H1 (cell line): ENCODE results near the gene LCN9. TPM values are rescaled to one million over a fixed set of nuclear protein-coding genes. Genes with fewer than 3 reads are reported as not detected.
A peak's percentile ranks its signal among the peaks of the same experiment; 100 is the strongest.

Experiments
- CTCF ChIA-PET: fragments of 300-600 bp; sonication (Branson Sonifier 250); formaldehyde crosslinking; loops from one replicate; lab custom pipeline; 2021; ENCODE audit not compliant: partially characterized antibody; lab: Charles Lee
- POLR2A ChIA-PET: fragments of 300-600 bp; sonication (Branson Sonifier 250); formaldehyde crosslinking; loops from one replicate; lab custom pipeline; 2021; ENCODE audit warnings: inconsistent platforms; ENCODE audit not compliant: partially characterized antibody; lab: Charles Lee
- DNase-seq, 2 experiments: peaks; one replicate each; pipeline versions ENCODE4 v3.0.0 to v3.0.0-alpha.2; 2010 to 2022; ENCODE audit warnings: low spot score in 2 of 2, low read depth in 1 of 2, mixed read lengths in 1 of 2
- FAIRE-seq: peaks from 2 replicates; lab custom pipeline; 2011; peaks lifted over from hg19 to GRCh38; lab: Jason Lieb, UNC
- H2AFZ ChIP-seq: 2 replicates; pipeline ENCODE4 v1.8.1; 2012; ENCODE audit warnings: low read length, inconsistent platforms
- H2AK5ac ChIP-seq: 2 replicates; pipeline ENCODE4 v1.6.1; 2013; ENCODE audit warnings: low read depth, low read length
- H2BK120ac ChIP-seq: replicated peaks from 2 replicates; pipeline ENCODE3; 2013; ENCODE audit warnings: low read depth, low read length, inconsistent platforms
- H2BK12ac ChIP-seq: 2 replicates; pipeline ENCODE4 v1.6.1; 2013; ENCODE audit warnings: low read depth, low read length
- H2BK15ac ChIP-seq: 2 replicates; pipeline ENCODE4 v1.6.1; 2013; ENCODE audit warnings: low read length
- H2BK20ac ChIP-seq: 2 replicates; pipeline ENCODE4 v1.6.1; 2013; ENCODE audit warnings: low read length
- H2BK5ac ChIP-seq: 2 replicates; pipeline ENCODE4 v1.6.1; 2013; ENCODE audit warnings: low read depth, low read length
- H3K14ac ChIP-seq: 2 replicates; pipeline ENCODE4 v1.6.1; 2013; ENCODE audit warnings: inconsistent platforms; ENCODE audit not compliant: insufficient read length
- H3K18ac ChIP-seq: 2 replicates; pipeline ENCODE4 v1.6.1; 2013; ENCODE audit warnings: low read length; ENCODE audit errors: extremely low read depth
- H3K23ac ChIP-seq: 2 replicates; pipeline ENCODE4 v1.6.1; 2013; ENCODE audit warnings: inconsistent platforms; ENCODE audit not compliant: insufficient read length
- H3K23me2 ChIP-seq: 2 replicates; pipeline ENCODE4 v1.6.1; 2013; ENCODE audit warnings: low read depth, low read length
- H3K27ac ChIP-seq: 2 replicates; pipeline ENCODE4 v1.6.1; 2011; ENCODE audit warnings: low read depth, low read length, inconsistent platforms
- H3K27me3 ChIP-seq, 4 experiments: replicated peaks in 1 of 4; 1 replicate in 1 of 4; 2 replicates in 3 of 4; pipeline versions ENCODE4 v1.6.1 to v1.8.1; 2011 to 2013; ENCODE audit warnings: low read length in 3 of 4, mild to moderate bottlenecking in 3 of 4, inconsistent platforms in 2 of 4, mixed read lengths in 2 of 4, moderate library complexity in 1 of 4; ENCODE audit not compliant: control insufficient read depth in 3 of 4, insufficient read depth in 3 of 4; ENCODE audit errors: extremely low read depth in 1 of 4
- H3K36me3 ChIP-seq, 4 experiments: 2 replicates each; pipeline versions ENCODE4 v1.6.1 to v1.8.1; 2011 to 2013; ENCODE audit warnings: mild to moderate bottlenecking in 4 of 4, low read length in 3 of 4, moderate library complexity in 2 of 4, control low read depth in 1 of 4, inconsistent platforms in 1 of 4; ENCODE audit not compliant: insufficient read depth in 4 of 4, control insufficient read depth in 2 of 4
- H3K4ac ChIP-seq: replicated peaks from 2 replicates; pipeline ENCODE3; 2013; ENCODE audit warnings: low read length, low read depth, mixed read lengths, inconsistent platforms; ENCODE audit not compliant: insufficient read length
- H3K4me1 ChIP-seq, 4 experiments: replicated peaks in 1 of 4; 1 replicate in 1 of 4; 2 replicates in 3 of 4; pipeline versions ENCODE4 v1.6.1 to v1.8.1; 2011 to 2013; ENCODE audit warnings: low read length in 3 of 4, inconsistent platforms in 2 of 4, mixed read lengths in 1 of 4; ENCODE audit not compliant: insufficient read depth in 4 of 4, control insufficient read depth in 3 of 4
- H3K4me2 ChIP-seq, 2 experiments: 2 replicates each; pipeline versions ENCODE4 v1.6.1 to v1.8.1; 2011 to 2013; ENCODE audit warnings: low read depth in 2 of 2, low read length in 2 of 2, control low read depth in 1 of 2, inconsistent platforms in 1 of 2, mild to moderate bottlenecking in 1 of 2; ENCODE audit not compliant: insufficient read depth in 1 of 2
- H3K4me3 ChIP-seq, 4 experiments: fragments of 200-600, 300-600 bp in 1 of 4; sonication (generic), shearing (Covaris generic), sonication (Bioruptor Twin) in 1 of 4; 2 replicates each; pipeline versions ENCODE4 v1.5.1 to v1.8.1; 2011 to 2016; ENCODE audit warnings: low read length in 4 of 4, low read depth in 3 of 4, control low read depth in 2 of 4, inconsistent platforms in 2 of 4, mild to moderate bottlenecking in 2 of 4, mixed read lengths in 1 of 4, moderate library complexity in 1 of 4; ENCODE audit not compliant: insufficient read depth in 2 of 4; ENCODE audit errors: extremely low read depth in 1 of 4
- H3K56ac ChIP-seq: replicated peaks from 2 replicates; pipeline ENCODE3; 2013; ENCODE audit warnings: low read depth, mild to moderate bottlenecking, mixed read lengths, low read length, inconsistent platforms; ENCODE audit not compliant: insufficient read length
- H3K79me1 ChIP-seq: 2 replicates; pipeline ENCODE4 v1.6.1; 2013; ENCODE audit warnings: low read depth, low read length, control low read depth
- H3K79me2 ChIP-seq, 2 experiments: 2 replicates each; pipeline versions ENCODE4 v1.6.1 to v1.8.1; 2012 to 2013; ENCODE audit warnings: low read length in 2 of 2, mild to moderate bottlenecking in 2 of 2, inconsistent platforms in 1 of 2; ENCODE audit not compliant: insufficient read depth in 2 of 2, control insufficient read depth in 1 of 2
- H3K9ac ChIP-seq, 4 experiments: replicated peaks in 1 of 4; 1 replicate in 1 of 4; 2 replicates in 3 of 4; pipeline versions ENCODE4 v1.6.1 to v1.8.1; 2011 to 2013; ENCODE audit warnings: low read depth in 3 of 4, low read length in 3 of 4, control low read depth in 2 of 4, mild to moderate bottlenecking in 2 of 4, moderate library complexity in 2 of 4, inconsistent platforms in 1 of 4; ENCODE audit errors: extremely low read depth in 1 of 4
- H3K9me3 ChIP-seq, 2 experiments: 2 replicates each; pipeline versions ENCODE4 v1.6.1 to v1.8.1; 2012 to 2013; ENCODE audit warnings: mild to moderate bottlenecking in 2 of 2, moderate library complexity in 2 of 2, control low read depth in 1 of 2, inconsistent platforms in 1 of 2, low read depth in 1 of 2, low read length in 1 of 2, mixed read lengths in 1 of 2; ENCODE audit not compliant: insufficient read depth in 2 of 2
- H4K20me1 ChIP-seq, 2 experiments: replicated peaks in 1 of 2; 2 replicates each; pipeline versions ENCODE3 to v1.8.1; 2011 to 2013; ENCODE audit warnings: inconsistent platforms in 2 of 2, low read length in 2 of 2, mild to moderate bottlenecking in 1 of 2; ENCODE audit not compliant: insufficient read depth in 2 of 2, control insufficient read depth in 1 of 2
- H4K5ac ChIP-seq: 2 replicates; pipeline ENCODE4 v1.6.1; 2013; ENCODE audit warnings: low read length, low read depth, mixed read lengths, inconsistent platforms; ENCODE audit not compliant: insufficient read length
- H4K8ac ChIP-seq: 2 replicates; pipeline ENCODE4 v1.8.0; 2013; ENCODE audit warnings: mild to moderate bottlenecking, moderate library complexity, low read length, inconsistent platforms; ENCODE audit not compliant: insufficient read depth; ENCODE audit errors: extremely low read depth
- H4K91ac ChIP-seq: replicated peaks from 2 replicates; pipeline ENCODE3; 2013; ENCODE audit warnings: low read length, mixed read lengths, inconsistent platforms; ENCODE audit not compliant: insufficient read length
- ATF3 ChIP-seq: IDR thresholded peaks from 2 replicates; pipeline ENCODE4 v1.6.1; 2011; ENCODE audit warnings: low read depth, mild to moderate bottlenecking, low read length; ENCODE audit not compliant: insufficient read depth
- BACH1 ChIP-seq: IDR thresholded peaks from 2 replicates; pipeline ENCODE4 v1.6.1; 2012; ENCODE audit warnings: low read length, improper control_type of control experiment
- CBX8 ChIP-seq: fragments of 300-800, 300-1000 bp; sonication (generic); IDR thresholded peaks from 2 replicates; pipeline ENCODE4 v1.7.1; 2016; ENCODE audit warnings: low read depth, low read length, borderline replicate concordance
- EZH2 ChIP-seq: fragments of 200-600 bp; sonication (generic); IDR thresholded peaks from 2 replicates; pipeline ENCODE4 v1.7.1; 2012; ENCODE audit warnings: low read depth, mild to moderate bottlenecking, moderate library complexity, low read length, inconsistent platforms; ENCODE audit not compliant: severe bottlenecking
- GTF2F1 ChIP-seq: IDR thresholded peaks from 2 replicates; pipeline ENCODE4 v1.6.1; 2012; ENCODE audit warnings: low read depth, low read length, improper control_type of control experiment, borderline replicate concordance
- JUND ChIP-seq: IDR thresholded peaks from 2 replicates; pipeline ENCODE4 v1.6.1; 2011; ENCODE audit warnings: mild to moderate bottlenecking, improper control_type of control experiment, low read length
- NANOG ChIP-seq: IDR thresholded peaks from 2 replicates; pipeline ENCODE4 v1.6.1; 2011; ENCODE audit warnings: low read length, low read depth, mild to moderate bottlenecking, inconsistent platforms; ENCODE audit not compliant: insufficient read depth, poor library complexity, severe bottlenecking
- POLR2AphosphoS5 ChIP-seq: IDR thresholded peaks from 2 replicates; pipeline ENCODE4 v1.6.1; 2011; ENCODE audit warnings: low read depth, low read length
- SP1 ChIP-seq: IDR thresholded peaks from 2 replicates; pipeline ENCODE4 v1.6.1; 2011; ENCODE audit warnings: low read depth, low read length
- SP4 ChIP-seq: IDR thresholded peaks from 2 replicates; pipeline ENCODE4 v1.6.1; 2012; ENCODE audit warnings: low read length, inconsistent platforms
- TBP ChIP-seq: IDR thresholded peaks from 2 replicates; pipeline ENCODE4 v1.6.1; 2011; ENCODE audit warnings: low read depth, low read length, improper control_type of control experiment
- TCF12 ChIP-seq: IDR thresholded peaks from 2 replicates; pipeline ENCODE4 v1.6.1; 2011; ENCODE audit warnings: low read depth, mild to moderate bottlenecking, low read length
- USF2 ChIP-seq: IDR thresholded peaks from 2 replicates; pipeline ENCODE4 v1.6.1; 2011; ENCODE audit warnings: low read length, improper control_type of control experiment
- WGBS, 2 experiments: shearing (Covaris generic) in 1 of 2; methylation state at CpG; one replicate each; pipeline versions ENCODE4 v1.1.6 to v1.1.7; 2013 to 2015; ENCODE audit warnings: low lambda C conversion rate in 2 of 2, mixed read lengths in 2 of 2, inconsistent platforms in 1 of 2, low coverage in 1 of 2, missing lambda C conversion rate in 1 of 2; ENCODE audit not compliant: insufficient replicate concordance in 2 of 2, insufficient coverage in 1 of 2, insufficient read length in 1 of 2; ENCODE audit errors: extremely low coverage in 1 of 2, missing lambda C conversion rate in 1 of 2; 5-methylcytosine and 5-hydroxymethylcytosine counted together
- polyA plus RNA-seq, 7 experiments: library from polyadenylated mRNA; depleted of rRNA in 3 of 7; stranded (reverse) in 5 of 7; unstranded in 2 of 7; fragments of >200 nt in 5 of 7; fragments of 200-250 nt in 2 of 7; gene quantifications; 1 replicate in 5 of 7; 2 replicates in 1 of 7; 4 replicates in 1 of 7; pipeline versions ENCODE4 v1.2.1 to v1.2.3, GENCODE V29; 2011 to 2013; ENCODE audit warnings: missing spikeins in 2 of 7, mixed read lengths in 2 of 7
- total RNA-seq: library from RNA; stranded (reverse); fragmentation: NEBNext Ultra II Directional; extraction: Animal tissue kit (Norgen Biotek cat#: 25700); gene quantifications from 2 replicates; pipeline ENCODE4 v1.2.1, GENCODE V29; 2021

The LCN9 gene
- total and polyA plus RNA-seq, 2 of the 8 experiments (the other 6 are each of a cell fraction or from before 2014, with no cell fraction given), result 2.3 to 3.1 TPM

- peaks cover 0 to 13% (median 3%) of the 10 kb centered on the region in 4 experiments; a peak in 4 of 7 replicates for H3K27me3 ChIP-seq
- no peak overlapping the region for H3K18ac ChIP-seq
- H3K4me2 ChIP-seq, result no peak overlapping the region
- H3K4me1 ChIP-seq, result peaks cover 0 to 12% (median under 1%) of the 10 kb centered on the region in 4 experiments; a peak in 3 of 7 replicates
- H3K79me2 ChIP-seq, result no peaks in the 10 kb centered on the region
- H3K9ac ChIP-seq, result no peak overlapping the region
- 82% methylated on average over 17 of the region's 21 CpGs; no CpG with 5 or more reads in 1 of the 2 experiments for WGBS, 2 experiments
- H4K5ac ChIP-seq, result no peak overlapping the region
- H3K27ac ChIP-seq, result no peak overlapping the region
- H3K14ac ChIP-seq, result no peak overlapping the region
- H3K56ac ChIP-seq, result no peak overlapping the region
- H3K9me3 ChIP-seq, result no peaks in the 10 kb centered on the region
- H2AFZ ChIP-seq, result no peak overlapping the region
- 0 out of 2 replicates have a peak overlapping the region, but pooled peaks have one; percentile 24 for H2BK5ac ChIP-seq
- no peaks in the 10 kb centered on the region for H3K79me1 ChIP-seq
- DNase-seq, result no peak
- no peak overlapping the region for H3K23ac ChIP-seq
- H2BK20ac ChIP-seq, result no peak overlapping the region
- 0 out of 2 replicates have a peak overlapping the region, but pooled peaks have one; percentile 72 for H2BK15ac ChIP-seq
- H2BK12ac ChIP-seq, result 0 out of 2 replicates have a peak overlapping the region, but pooled peaks have one; percentile 39
- peaks cover 3% of the 10 kb centered on the region; the same call in 1 of the 2 replicates for H3K23me2 ChIP-seq
- ChIA-PET CTCF (interaction anchor here (1.0 to 1.6 kb wide), 4 partner anchors 27 to 107 kb away, joined by 3 to 4 read pairs (median 3); no protein-coding TSS in a partner anchor), POLR2A (no interaction called here)
- no peak overlapping the region for H3K4me3 ChIP-seq
- no peak overlapping the region for H4K8ac ChIP-seq
- no peak overlapping the region for H3K4ac ChIP-seq
- H4K20me1 ChIP-seq, result peaks cover 0 to 2% of the 10 kb centered on the region in 2 experiments
- H2BK120ac ChIP-seq, result no peak overlapping the region
- no peak overlapping the region for H4K91ac ChIP-seq
- no peaks in the 10 kb centered on the region for H3K36me3 ChIP-seq
- no peak overlapping the region for H2AK5ac ChIP-seq
- FAIRE-seq, result no peak
- TF ChIP-seq SP1 (no peak), BACH1 (no peak), CBX8 (no peak), POLR2AphosphoS5 (no peak), NANOG (no peak), SP4 (no peak), ATF3 (no peak), JUND (no peak), GTF2F1 (no peak), USF2 (no peak), TBP (no peak), EZH2 (no peak), TCF12 (no peak)
Observed at GRCh38 chr9:135698236-135698635, 35.1 kb downstream of the LCN9 start.
